Testis (tissue), 3 donors: ENCODE data around the gene IAPP. TPM values are rescaled to one million over a fixed set of nuclear protein-coding genes. Genes with fewer than 3 reads are reported as not detected.
"Not testable (repeated sequence)": the region's sequence is repeated elsewhere in the genome, so short reads cannot be mapped to it uniquely, and the experiment has no call there.

ENCODE experiments used
- DNase-seq: peaks from one replicate; pipeline ENCODE4 v3.0.0-alpha.2; 2019
- H3K27ac ChIP-seq, 2 donors: fragments of 200-600 bp; sonication (generic); one replicate each; pipeline ENCODE4 v1.5.1; 2019
- H3K27me3 ChIP-seq: fragments of 200-600 bp; sonication (generic); one replicate; pipeline ENCODE4 v1.5.1; 2019
- H3K36me3 ChIP-seq: fragments of 200-600 bp; sonication (generic); one replicate; pipeline ENCODE4 v1.5.1; 2017; ENCODE audit warnings: low read depth; ENCODE audit errors: missing control alignments
- H3K4me1 ChIP-seq: fragments of 200-600 bp; sonication (generic); one replicate; pipeline ENCODE4 v1.5.1; 2019
- H3K4me3 ChIP-seq, 2 donors: fragments of 200-600 bp; sonication (generic); one replicate each; pipeline ENCODE4 v1.5.1; 2017 to 2019
- H3K9me3 ChIP-seq: fragments of 200-600 bp; sonication (generic); one replicate; pipeline ENCODE4 v1.5.1; 2017
- CTCF ChIP-seq, 3 experiments: fragments of 450-650 bp in 2 of 3; fragments of 200-600 bp in 1 of 3; sonication (generic) in 1 of 3; IDR thresholded peaks; one replicate each; pipeline ENCODE4 v1.5.1; 2016 to 2019; ENCODE audit warnings: antibody characterized with exemption in 3 of 3, mild to moderate bottlenecking in 2 of 3, moderate library complexity in 1 of 3
- POLR2A ChIP-seq: fragments of 450-650 bp; IDR thresholded peaks from one replicate; pipeline ENCODE4 v1.6.1; 2017; ENCODE audit warnings: antibody characterized with exemption, mild to moderate bottlenecking, moderate library complexity
- WGBS, 2 donors: methylation state at CpG; one replicate each; pipeline ENCODE4 v1.1.5; 2018; 5-methylcytosine and 5-hydroxymethylcytosine counted together
- intact Hi-C: fragments of 100-400 bp; cut with DNase I; formaldehyde crosslinking; loops from one replicate; pipeline ENCODE4 v1.15.1; 2023; ENCODE audit warnings: low total_unique reads
- polyA plus RNA-seq: library from polyadenylated mRNA; stranded (reverse); fragments of 350-450 nt; fragmentation: Illumina TruSeq; extraction: RNeasy Lipid Tissue Mini Kit (QIAGEN cat#74804); gene quantifications from one replicate; pipeline ENCODE4 v1.2.3, GENCODE V29; 2014; ENCODE audit warnings: low read depth, low replicate concordance; ENCODE audit not compliant: insufficient read depth
- total RNA-seq, 2 donors: library from RNA; depleted of rRNA; stranded (reverse); fragments of >200 nt; gene quantifications; one replicate each; pipeline ENCODE4 v1.2.3, GENCODE V29; 2016

IAPP gene
- total and polyA plus RNA-seq, 3 donors from 2014 or later, result 5.7 TPM; not detected in 2

DNA sequence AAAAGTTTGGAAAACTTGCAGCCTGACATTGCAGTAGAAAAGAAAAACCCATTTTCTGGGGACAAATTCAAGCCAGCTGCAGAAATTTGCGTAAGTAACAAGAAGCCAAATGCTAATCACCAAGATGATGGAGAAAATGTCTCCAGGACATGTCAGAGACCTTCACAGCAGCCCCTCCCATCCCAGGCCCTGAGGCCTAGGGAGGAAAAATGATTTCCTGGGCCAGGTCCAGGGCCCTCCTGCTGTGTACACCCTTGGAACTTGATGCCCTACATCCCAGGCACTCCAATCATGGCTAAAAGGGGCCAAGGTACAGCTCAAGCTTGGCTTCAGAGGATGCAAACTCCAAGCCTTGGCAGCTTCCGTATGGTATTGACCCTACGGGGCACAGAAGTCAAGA is 14.5 kb downstream of the IAPP start:
- 85 to 92% methylated on average over 3 of the region's 3 CpGs for WGBS, 2 donors
- no peak overlapping the region for H3K27ac ChIP-seq
- H3K9me3 ChIP-seq, result no peaks in the 10 kb centered on the region
- H3K4me3 ChIP-seq, result no peak overlapping the region
- no peak for DNase-seq
- intact Hi-C loops, result no loop called here
- no peaks in the 10 kb centered on the region for H3K27me3 ChIP-seq
- no peaks in the 10 kb centered on the region for H3K36me3 ChIP-seq
- no peaks in the 10 kb centered on the region for H3K4me1 ChIP-seq
- no peak for TF ChIP-seq POLR2A
- TF ChIP-seq CTCF (IDR thresholded peaks at IDR 0.05), result no peak

GRCh38 chr12:21392384-21392783 is 19.7 kb downstream of the IAPP start:
- intact Hi-C loops, result no loop called here

DNA sequence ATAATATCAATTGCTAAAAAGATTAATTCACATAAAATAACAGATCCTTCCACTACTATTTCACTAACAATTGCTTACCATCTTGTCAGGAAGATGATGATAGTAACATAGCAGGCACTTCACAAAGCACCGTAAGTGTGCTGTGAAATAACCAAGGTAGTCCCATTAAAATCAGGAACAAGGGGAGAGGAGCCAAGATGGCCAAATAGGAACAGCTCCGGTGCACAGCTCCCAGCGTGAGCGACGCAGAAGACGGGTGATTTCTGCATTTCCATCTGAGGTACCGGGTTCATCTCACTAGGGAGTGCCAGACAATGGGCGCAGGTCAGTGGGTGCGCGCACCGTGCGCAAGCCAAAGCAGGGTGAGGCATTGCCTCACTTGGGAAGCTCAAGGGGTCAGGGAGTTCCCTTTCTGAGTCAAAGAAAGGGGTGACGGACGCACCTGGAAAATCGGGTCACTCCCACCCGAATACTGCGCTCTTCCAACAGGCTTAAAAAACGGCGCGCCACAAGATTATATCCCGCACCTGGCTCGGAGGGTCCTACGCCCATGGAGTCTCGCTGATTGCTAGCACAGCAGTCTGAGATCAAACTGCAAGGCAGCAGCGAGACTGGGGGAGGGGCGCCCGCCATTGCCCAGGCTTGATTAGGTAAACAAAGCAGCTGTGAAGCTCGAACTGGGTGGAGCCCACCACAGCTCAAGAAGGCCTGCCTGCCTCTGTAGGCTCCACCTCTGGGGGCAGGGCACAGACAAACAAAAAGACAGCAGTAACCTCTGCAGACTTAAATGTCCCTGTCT is 22.3 kb downstream of the IAPP start:
- H3K4me1 ChIP-seq, H3K36me3 ChIP-seq, intact Hi-C loops, H3K27ac ChIP-seq, H3K4me3 ChIP-seq, DNase-seq, H3K27me3 ChIP-seq, H3K9me3 ChIP-seq: not testable (repeated sequence)
- 90 to 91% methylated on average over 28 of the region's 28 CpGs for WGBS, 2 donors

More at GRCh38 chr12:21392384-21392783, 19.7 kb downstream of the IAPP start:
- Histone ChIP-seq H3K4me3 (no peak overlapping the region), H3K36me3 (no peaks in the 10 kb centered on the region), H3K27ac (no peak overlapping the region), H3K27me3 (no peaks in the 10 kb centered on the region), H3K9me3 (no peaks in the 10 kb centered on the region), H3K4me1 (no peaks in the 10 kb centered on the region)
- no peak for DNase-seq
- TF ChIP-seq CTCF (IDR thresholded peaks at IDR 0.05) (no peak), POLR2A (no peak)
- WGBS, 2 donors, result 37 to 48% methylated on average over 1 of the region's 1 CpG

- no peak for DNase-seq
- intact Hi-C loops, result no loop called here
- Histone ChIP-seq H3K27me3 (no peaks in the 10 kb centered on the region), H3K4me1 (no peaks in the 10 kb centered on the region), H3K27ac (no peak overlapping the region), H3K9me3 (no peaks in the 10 kb centered on the region), H3K36me3 (no peaks in the 10 kb centered on the region), H3K4me3 (no peak overlapping the region)
- no peak for TF ChIP-seq CTCF (IDR thresholded peaks at IDR 0.05)
- WGBS, 2 donors, result 78 to 80% methylated on average over 16 of the region's 16 CpGs
These were observed 40.9 kb downstream of the IAPP start for GRCh38 chr12:21413369-21414277.

- TF ChIP-seq POLR2A (no peak), CTCF (IDR thresholded peaks at IDR 0.05) (no peak)
- H3K36me3 ChIP-seq, result no peaks in the 10 kb centered on the region
- no peak overlapping the region for H3K4me3 ChIP-seq
- no peak overlapping the region for H3K27ac ChIP-seq
- intact Hi-C loops, result no loop called here
- WGBS, 2 donors, result 53 to 57% methylated on average over 4 of the region's 4 CpGs
- H3K27me3 ChIP-seq, result no peaks in the 10 kb centered on the region
- no peaks in the 10 kb centered on the region for H3K4me1 ChIP-seq
- no peak for DNase-seq
- H3K9me3 ChIP-seq, result no peaks in the 10 kb centered on the region
These were observed 43.9 kb downstream of the IAPP start for GRCh38 chr12:21416511-21417121.

DNA sequence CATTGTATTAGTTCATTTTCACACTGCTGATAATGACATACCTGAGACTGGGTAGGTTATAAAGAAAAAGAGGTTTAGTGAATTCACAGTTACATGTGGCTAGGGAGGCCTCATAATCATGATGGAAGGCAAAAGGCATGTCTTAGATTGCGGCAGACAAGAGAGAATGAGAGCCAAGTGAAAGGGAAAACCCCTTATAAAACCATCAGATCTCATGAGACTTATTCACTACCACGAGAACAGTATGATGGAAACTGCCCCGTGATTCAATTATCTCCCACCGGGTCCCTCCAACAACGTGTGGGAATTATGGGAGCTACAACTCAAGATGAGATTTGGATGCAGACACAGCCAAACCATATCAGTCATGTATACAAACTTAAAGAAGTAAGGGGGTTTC is 45.7 kb downstream of the IAPP start:
- H3K36me3 ChIP-seq, H3K4me1 ChIP-seq, intact Hi-C loops, DNase-seq, H3K4me3 ChIP-seq, H3K27ac ChIP-seq, H3K27me3 ChIP-seq, H3K9me3 ChIP-seq: not testable (repeated sequence)
- WGBS, 2 donors, result 81 to 84% methylated on average over 5 of the region's 5 CpGs

DNA sequence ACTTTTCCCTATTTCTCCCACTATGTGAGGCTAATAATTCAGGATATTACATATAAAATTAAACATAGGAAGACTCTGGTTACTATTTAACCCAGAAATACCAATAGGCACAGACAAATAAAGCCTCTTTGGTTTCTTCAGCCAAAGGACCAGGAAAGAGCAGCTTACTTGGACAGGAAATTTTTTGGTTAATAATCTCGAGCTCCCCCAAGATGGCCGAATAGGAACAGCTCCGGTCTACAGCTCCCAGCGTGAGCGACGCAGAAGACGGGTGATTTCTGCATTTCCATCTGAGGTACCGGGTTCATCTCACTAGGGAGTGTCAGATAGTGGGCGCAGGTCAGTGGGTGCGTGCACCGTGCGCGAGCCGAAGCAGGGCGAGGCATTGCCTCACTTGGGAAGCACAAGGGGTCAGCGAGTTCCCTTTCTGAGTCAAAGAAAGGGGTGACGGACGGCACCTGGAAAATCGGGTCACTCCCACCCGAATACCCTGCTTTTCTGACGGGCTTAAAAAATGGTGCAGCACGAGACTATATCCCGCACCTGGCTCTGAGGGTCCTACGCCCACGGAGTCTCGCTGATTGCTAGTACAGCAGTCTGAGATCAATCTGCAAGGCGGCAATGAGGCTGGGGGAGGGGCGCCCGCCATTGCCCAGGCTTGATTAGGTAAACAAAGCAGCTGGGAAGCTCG is 46.5 kb downstream of the IAPP start:
- intact Hi-C loops, H3K4me3 ChIP-seq, H3K9me3 ChIP-seq, H3K4me1 ChIP-seq, H3K27ac ChIP-seq, H3K27me3 ChIP-seq, H3K36me3 ChIP-seq, DNase-seq: not testable (repeated sequence)
- 87 to 88% methylated on average over 13 to 29 of the region's 30 CpGs for WGBS, 2 donors
